Coronary artery (tissue), 2 donors: ENCODE measurements around the gene RNGTT.

ENCODE experiments used
- DNase-seq: peaks from one replicate; pipeline ENCODE4 v3.0.0-alpha.2; 2017; ENCODE audit warnings: low spot score
- H3K27ac ChIP-seq, 2 donors: fragments of 200-600 bp; sonication (generic); one replicate each; pipeline ENCODE4 v1.5.1; 2016 to 2019
- H3K4me3 ChIP-seq: fragments of 200-600 bp; sonication (generic); 2 replicates; pipeline ENCODE4 v1.5.1; 2016; ENCODE audit warnings: mild to moderate bottlenecking, moderate library complexity
- CTCF ChIP-seq: fragments of 200-600 bp; sonication (generic); IDR thresholded peaks from one replicate; pipeline ENCODE4 v1.5.1; 2019; ENCODE audit warnings: antibody characterized with exemption

The RNGTT gene

GRCh38 chr6:88612631-88613030, 350.8 kb downstream of the RNGTT start:
- DNase-seq = no peak
- Histone ChIP-seq H3K4me3 (no peak overlapping the region), H3K27ac (no peak overlapping the region)
- TF ChIP-seq CTCF = no peak

DNA sequence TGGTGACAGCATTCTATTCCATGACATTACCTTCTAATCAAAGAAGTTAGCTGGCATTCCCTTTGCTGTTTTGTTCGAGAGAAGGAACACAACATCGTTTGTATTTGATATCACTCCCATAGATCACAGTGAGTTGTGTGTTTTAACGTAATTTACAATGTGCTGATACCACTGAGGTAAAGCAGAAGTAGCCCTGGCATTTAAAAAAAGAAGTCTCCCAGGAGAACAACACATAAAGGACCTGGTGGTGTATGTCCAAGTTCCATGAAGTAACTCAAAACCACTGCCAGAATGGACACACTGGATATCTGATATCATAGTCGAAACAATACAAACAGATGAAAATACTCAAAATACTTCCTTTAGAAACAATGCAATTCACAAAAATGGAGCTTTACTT, 351.7 kb downstream of the RNGTT start:
- Histone ChIP-seq H3K27ac (no peak overlapping the region), H3K4me3 (no peak overlapping the region)
- DNase-seq = no peak
- TF ChIP-seq CTCF = no peak

- no peak for TF ChIP-seq CTCF
- no peak for DNase-seq
- H3K27ac ChIP-seq = no peak overlapping the region
- no peak overlapping the region for H3K4me3 ChIP-seq
Measured at GRCh38 chr6:88609983-88610382, 353.4 kb downstream of the RNGTT start.

DNA sequence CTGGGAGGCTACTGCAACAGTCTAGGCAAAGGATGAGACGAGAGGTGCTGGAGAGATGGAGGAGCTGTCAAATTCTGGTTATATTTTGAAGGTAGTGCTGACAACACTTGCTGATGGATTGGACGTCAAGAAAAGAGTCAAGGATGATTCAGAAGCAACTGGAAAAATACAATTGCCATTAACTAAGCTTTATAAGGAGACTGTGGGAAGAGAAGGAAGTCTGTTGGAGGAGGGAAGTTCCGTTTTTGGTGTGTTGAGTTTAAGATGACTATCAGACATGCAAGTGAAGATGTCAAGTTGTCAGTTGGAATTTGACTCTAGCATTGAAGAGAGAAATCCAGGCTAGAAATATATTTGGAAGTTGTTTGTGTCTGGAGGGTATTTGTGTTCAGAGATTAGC, 358.1 kb downstream of the RNGTT start:
- no peak for DNase-seq
- Histone ChIP-seq H3K4me3 (no peak overlapping the region), H3K27ac (no peak overlapping the region)
- no peak for TF ChIP-seq CTCF

DNA sequence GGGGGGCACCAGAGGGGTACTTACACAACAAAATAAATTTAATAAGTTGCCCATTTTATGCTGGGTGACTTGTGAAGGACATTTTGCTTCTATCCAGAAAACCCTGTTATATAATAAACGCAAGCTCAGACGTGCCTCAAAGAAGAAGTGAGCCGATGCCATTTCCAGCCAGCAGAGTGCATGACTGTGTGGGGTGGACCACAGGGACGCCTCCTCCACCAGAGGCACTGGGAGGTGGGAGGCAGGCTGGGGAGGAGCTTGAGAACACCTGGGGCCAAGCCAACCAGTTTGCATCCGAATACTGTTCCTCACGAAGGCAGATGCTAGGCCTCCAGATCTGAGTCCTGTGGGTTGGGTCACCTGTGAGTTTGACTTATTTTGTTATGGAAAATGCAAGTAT, 363.8 kb downstream of the RNGTT start:
- DNase-seq = no peak
- H3K4me3 ChIP-seq = no peak overlapping the region
- no peak overlapping the region for H3K27ac ChIP-seq
- TF ChIP-seq CTCF = no peak

- no peak for DNase-seq
- no peak overlapping the region for H3K27ac ChIP-seq
- no peak for TF ChIP-seq CTCF
- H3K4me3 ChIP-seq = no peak overlapping the region
Measured at GRCh38 chr6:88596801-88597200, 366.6 kb downstream of the RNGTT start.

DNA sequence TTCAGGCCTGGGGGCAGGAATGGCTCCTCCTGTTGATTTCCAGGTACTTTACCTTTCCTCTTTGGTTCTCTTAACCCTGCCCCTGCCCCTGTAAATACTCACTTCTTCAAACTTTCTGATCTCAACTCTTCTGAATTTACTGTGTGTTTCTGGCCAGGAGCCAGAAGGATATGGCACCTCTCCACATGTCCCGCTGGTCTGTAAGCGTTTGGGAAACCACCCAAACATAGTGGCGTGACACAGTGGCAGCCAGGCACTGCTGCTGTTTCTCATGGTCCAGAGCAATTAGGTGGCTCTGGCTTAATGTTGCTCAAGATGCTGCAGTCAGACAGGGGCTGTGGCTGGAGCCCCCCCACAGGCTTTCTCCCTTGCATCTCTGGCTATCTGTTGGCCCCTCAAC, 374.5 kb downstream of the RNGTT start:
- no peak for TF ChIP-seq CTCF
- DNase-seq = no peak
- Histone ChIP-seq H3K27ac (no peak overlapping the region), H3K4me3 (no peak overlapping the region)
